Activated gamma-delta T cell treated with Interleukin-2 at 50 U/mL for 16 hours (primary cell): Measurements from ENCODE around the gene PGAM2.

ENCODE experiments used
- DNase-seq: peaks from one replicate; pipeline ENCODE4 v3.0.0-alpha.2; 2020

PGAM2 gene

DNA sequence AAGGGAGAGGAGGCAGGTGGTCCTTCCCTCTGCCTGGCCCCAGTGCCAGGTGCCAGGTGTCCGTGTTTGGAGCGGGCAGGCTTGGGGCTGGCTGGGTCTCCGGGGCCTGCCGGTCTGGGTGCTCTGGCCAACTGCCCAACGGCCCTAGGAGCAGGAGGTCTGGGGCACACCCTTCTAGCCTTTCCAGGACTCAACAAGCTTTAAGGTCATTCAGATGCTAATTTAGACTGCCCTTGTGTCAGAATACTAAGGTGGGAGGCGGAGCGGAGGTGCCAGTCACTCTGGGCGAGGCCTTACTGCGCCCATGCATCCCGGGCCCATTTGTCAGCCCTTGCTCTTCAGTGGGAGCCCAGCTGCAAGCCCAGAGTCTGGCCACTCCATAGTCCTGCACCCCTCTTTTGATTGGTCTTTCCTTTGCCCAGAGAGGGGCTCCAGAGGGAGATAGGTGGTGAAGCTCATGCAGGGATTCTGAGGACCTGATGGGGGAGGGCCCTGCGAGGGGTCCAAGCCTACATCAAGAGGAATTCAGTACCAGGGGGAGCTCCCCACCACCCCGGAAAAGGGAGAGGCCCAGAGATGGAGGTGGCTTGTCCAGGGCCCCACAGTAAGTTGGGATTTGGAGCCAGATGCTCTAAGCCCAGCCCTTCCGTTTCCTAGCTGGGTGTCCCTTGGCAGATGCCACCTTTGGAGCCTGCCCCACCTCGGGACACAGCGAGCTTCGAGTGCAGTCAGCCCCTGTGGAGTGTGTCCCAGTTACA lies 1.3 kb downstream of the PGAM2 start:
- no peak for DNase-seq

- DNase-seq, result no peak
Observed at GRCh38 chr7:44063547-44063893, 1.8 kb downstream of the PGAM2 start.

- DNase-seq, result no peak
Observed at GRCh38 chr7:44062903-44063295, 2.5 kb downstream of the PGAM2 start.

DNA sequence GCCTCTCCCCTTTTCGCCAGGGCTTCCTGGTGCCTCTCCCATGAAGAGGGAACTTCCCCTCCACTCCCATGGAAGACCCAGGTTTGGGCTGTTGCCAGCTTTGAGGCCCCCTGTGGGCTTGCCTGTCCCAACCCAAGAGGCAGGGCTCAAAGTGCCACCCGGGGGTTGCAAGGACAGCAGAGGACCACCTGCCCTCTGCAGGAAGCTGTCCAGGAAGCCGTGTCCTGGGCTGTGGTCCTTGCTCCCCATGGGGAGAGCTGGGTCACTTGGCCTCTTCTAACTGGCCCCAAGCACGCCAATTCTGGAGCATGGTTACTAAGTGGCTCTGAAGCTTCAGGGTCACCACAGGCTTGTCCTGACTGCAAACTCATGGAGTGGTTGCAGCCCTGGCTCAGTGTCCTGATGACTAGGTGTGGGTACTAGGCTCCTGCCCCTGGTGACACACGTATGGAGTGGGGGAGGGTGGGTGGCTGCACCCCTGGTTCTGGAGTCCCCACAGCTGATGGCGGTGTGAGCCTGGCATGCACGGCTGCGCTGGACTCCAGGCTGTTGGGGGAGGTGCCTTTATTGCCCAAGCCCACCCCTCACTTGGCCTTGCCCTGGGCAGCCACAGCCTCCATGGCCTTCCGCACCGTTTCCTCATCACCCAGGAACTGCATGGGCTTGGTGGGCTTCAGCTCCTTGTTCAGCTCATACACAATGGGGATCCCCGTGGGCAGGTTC lies 3.0 kb downstream of the PGAM2 start:
- no peak for DNase-seq

GRCh38 chr7:44061645-44062179 lies 3.7 kb downstream of the PGAM2 start:
- DNase-seq, result no peak

DNA sequence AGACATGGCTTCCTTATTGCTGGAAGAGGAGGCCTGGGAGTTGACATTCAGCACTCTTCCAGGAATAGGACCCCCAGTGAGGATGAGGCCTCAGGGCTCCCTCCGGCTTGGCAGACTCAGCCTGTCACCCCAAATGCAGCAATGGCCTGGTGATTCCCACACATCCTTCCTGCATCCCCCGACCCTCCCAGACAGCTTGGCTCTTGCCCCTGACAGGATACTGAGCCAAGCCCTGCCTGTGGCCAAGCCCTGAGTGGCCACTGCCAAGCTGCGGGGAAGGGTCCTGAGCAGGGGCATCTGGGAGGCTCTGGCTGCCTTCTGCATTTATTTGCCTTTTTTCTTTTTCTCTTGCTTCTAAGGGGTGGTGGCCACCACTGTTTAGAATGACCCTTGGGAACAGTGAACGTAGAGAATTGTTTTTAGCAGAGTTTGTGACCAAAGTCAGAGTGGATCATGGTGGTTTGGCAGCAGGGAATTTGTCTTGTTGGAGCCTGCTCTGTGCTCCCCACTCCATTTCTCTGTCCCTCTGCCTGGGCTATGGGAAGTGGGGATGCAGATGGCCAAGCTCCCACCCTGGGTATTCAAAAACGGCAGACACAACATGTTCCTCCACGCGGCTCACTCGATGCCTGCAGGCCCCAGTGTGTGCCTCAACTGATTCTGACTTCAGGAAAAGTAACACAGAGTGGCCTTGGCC lies 4.3 kb downstream of the PGAM2 start:
- DNase-seq, result no peak

GRCh38 chr7:44060091-44060947 lies 5.0 kb downstream of the PGAM2 start:
- no peak for DNase-seq

DNA sequence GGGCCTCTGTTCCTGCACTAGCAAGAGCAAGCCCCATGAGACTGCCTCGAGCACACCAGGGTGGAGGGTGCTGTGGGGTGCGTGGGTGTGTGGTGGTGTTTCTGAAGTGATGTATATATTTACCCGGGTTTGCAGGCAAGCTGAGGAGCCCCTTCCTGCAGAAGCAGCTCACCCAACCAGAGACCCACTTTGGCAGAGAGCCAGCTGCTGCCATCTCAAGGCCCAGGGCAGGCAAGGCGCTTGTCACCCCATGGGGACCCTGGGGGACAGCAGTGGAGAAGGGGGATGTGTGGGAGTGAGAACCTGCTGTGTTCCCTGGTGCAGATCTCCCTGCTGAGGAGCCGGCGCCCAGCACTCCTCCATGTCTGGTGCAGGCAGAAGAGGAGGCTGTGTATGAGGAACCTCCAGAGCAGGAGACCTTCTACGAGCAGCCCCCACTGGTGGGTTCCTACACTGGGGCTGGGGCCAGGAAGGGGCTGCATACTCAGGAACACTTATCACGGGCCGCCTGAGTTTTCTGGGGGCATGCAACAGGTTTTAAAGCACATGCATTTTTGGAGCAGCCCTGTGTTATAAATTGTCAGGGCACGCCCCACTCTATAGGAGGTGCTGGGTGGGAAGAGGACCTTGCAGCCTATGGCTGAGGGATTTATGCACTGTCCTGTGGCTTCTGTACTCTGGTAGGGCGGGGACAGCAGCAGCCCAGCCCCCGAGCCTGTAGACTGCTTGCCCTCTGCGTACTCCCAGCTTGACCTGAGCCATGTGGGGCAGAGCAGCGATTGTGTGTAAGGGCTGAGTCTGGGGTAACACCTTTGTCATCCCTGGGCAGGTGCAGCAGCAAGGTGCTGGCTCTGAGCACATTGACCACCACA lies 5.9 kb downstream of the PGAM2 start:
- no peak for DNase-seq

DNA sequence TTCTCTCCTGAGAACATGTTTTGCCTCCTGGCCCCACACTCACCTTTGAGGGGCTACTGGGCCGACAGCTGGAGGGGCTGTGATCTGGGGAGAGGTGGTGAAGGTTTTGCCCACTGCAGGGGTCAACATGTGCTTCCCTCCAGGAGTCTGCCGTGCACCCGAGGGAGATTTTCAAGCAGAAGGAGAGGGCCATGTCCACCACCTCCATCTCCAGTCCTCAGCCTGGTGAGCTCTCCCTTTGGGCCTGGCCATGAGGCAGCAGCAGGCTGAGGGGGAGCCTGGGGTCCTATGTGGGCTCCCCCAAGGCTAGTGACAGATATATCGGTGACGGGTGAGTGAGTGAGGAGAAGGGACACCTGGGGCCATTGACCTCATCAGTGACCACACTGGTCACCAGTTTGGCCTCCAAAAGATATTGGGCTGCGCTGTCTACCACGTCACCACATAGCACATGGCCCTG lies 6.6 kb downstream of the PGAM2 start:
- DNase-seq, result no peak

GRCh38 chr7:44057849-44058758 lies 7.3 kb downstream of the PGAM2 start:
- DNase-seq, result no peak

GRCh38 chr7:44057181-44057848 lies 8.1 kb downstream of the PGAM2 start:
- DNase-seq, result no peak

- no peak for DNase-seq
Observed at GRCh38 chr7:44056681-44057080, 8.7 kb downstream of the PGAM2 start.

DNA sequence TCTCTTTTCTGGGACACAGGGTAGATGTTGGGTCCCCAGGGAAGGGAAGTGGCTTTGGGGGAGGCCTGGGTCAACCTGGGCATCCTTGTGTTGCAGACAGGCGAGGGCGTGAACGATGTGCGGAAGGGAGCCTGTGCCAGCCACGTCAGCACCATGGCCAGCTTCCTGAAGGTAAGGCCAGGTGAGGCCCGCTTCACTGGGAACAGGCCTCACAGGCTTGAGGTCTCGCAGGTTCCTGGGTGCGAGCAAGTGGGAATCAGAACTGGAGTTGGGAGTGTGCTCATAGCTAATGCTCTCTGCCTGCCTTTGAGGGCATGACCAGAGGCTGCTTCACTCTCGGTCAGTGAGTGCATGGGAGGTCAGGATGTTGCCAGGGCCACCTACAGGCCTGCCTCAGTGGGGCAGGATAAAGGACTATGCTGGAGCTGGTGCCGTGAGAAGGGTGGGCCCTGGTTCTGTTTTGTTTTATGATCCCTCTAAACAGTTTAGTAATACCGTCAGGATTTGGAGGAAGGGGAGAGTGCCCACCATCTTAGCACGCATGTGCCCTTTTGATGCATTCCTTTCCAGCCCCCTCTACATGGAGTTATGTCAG lies 12.5 kb downstream of the PGAM2 start:
- no peak for DNase-seq

GRCh38 chr7:44051611-44052220 lies 13.7 kb downstream of the PGAM2 start:
- DNase-seq, result no peak

DNA sequence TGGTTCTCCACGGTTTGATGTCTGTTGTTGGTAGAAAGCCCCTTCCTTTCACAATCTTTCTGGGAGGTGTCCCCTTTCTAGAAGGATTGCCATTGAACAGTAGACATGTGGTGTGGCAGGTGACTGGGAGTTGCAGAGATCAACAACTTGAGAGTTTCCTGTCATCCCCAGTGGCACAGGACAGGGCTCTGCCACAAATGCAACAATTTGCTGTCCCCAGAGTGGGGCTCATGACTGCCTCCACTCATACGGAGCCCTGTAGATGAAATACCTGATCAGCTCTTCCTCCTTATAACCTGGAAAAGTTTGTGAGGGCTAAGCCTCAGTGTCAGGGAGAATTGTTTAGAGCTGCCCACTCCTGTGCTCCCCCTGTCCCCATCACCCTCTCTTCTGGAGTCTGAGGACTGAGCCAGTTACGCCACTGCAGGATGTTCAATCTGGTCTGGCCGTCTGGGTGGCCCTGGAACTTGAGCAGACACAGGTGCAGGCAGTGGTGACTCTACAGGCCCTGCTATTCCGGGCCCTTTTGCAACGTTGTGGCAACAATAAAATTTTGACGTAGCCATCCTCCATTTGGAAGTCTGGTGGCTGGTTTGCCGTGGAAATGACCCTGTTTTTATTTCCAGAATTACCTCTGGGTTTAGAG lies 14.3 kb downstream of the PGAM2 start:
- DNase-seq, result no peak

- no peak for DNase-seq
Observed at GRCh38 chr7:44050121-44050914, 15.0 kb downstream of the PGAM2 start.

DNA sequence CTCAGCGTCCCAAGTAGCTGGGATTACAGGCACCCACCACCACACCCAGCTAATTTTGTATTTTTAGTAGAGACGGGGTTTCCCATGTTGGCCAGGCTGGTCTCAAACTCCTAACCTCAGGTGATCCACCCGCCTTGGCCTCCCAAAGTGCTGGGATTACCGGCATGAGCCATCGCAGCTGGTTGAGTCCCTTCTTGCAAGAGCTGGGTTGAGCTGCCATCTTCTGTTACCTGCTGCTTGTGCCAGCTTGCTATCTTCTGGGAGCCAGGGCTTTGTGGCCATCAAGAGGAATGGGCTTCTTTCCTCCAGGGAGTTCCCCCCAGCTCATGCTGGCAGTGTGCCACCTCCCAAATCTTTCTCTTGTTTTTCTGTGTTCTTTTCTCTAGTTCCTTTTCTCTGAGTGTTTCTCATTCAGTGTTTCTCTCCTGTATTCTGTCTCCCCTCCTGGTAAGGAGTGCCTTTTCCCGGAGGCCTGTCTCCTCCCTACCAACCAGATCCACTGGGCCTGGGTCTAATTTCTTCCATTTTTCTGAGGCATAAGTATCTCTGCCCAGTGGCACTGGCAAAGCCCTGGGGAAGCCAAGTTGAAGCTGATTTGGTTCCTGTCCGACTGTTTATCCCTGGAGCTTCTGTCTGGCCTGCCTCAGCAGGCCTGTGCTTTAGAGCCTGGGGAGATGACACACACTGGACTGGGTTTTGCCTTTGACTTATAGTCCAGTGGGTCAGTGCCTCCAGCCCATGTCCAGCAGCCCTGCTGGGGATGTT lies 17.2 kb downstream of the PGAM2 start:
- DNase-seq, result no peak
